Measurements from ENCODE around the gene HK3. TPM values are rescaled to one million over a fixed set of nuclear protein-coding genes. Genes with fewer than 3 reads are reported as not detected.

HK3 gene
- total RNA-seq (10 to 100 TPM; 29.0 to 97.0 TPM), polyA plus RNA-seq (ENCODE audit: insufficient read length in 6 of 6) (1 to 10 TPM in 4 of 6 donors, under 1 TPM in 2; 0.54 to 1.7 (median 1.4) TPM)
- long read RNA-seq, donor 1 = 0 reads
- long read RNA-seq, donor 2 = 0 reads
- long read RNA-seq, donor 3, partial matches to known transcripts = 0 of 1 reads
- long read RNA-seq, donor 3, other reads (novel, unspliced or antisense) = 0 of 1 reads
- long read RNA-seq, donor 4, partial matches to known transcripts = 5 of 7 reads
- long read RNA-seq, donor 4, other reads (novel, unspliced or antisense) = 1 of 7 reads
- long read RNA-seq, donor 5, partial matches to known transcripts = 0 of 1 reads
- long read RNA-seq, donor 5, other reads (novel, unspliced or antisense) = 0 of 1 reads
- long read RNA-seq, donor 6 = 0 reads
- long read RNA-seq, donor 7 = 0 reads
- long read RNA-seq, donor 8 = 0 reads
- long read RNA-seq, donor 9 = 0 reads
- long read RNA-seq, donor 10, partial matches to known transcripts = 5 of 10 reads
- long read RNA-seq, donor 10, other reads (novel, unspliced or antisense) = 3 of 10 reads
- long read RNA-seq, donor 11 = 0 reads
- long read RNA-seq, donor 12 = 0 reads

- Histone ChIP-seq H3K27me3 (no peaks in the 10 kb centered on the region), H3K4me1 (peaks cover 5 to 82% of the 10 kb centered on the region in 2 donors), H3K4me3 (peak within 1 kb of the TSS in 1 of 2 donors; percentile 53), H3K9me3 (no peaks in the 10 kb centered on the region), H3K36me3 (peaks cover 0 to 19% of the 10 kb centered on the region in 2 donors), H3K27ac (peak within 1 kb of the TSS; percentile 13 to 90)
- TF ChIP-seq CTCF (IDR thresholded peaks at IDR 0.05) = no peak
- intact Hi-C loops (cut with DNase I) = no loop called here
- ATAC-seq (peak; percentile 87), DNase-seq (peak in 2 of 4 donors; percentile 30 to 73)
These were observed at the start of gene HK3 for GRCh38 chr5:176899296-176899891. Gene HK3, minus strand, starts transcription at chr5:176899346. Its CDS starts 3,187 bp downstream, at chr5:176896159.

- DNase-seq = no peak
- Histone ChIP-seq H3K9me3 (no peaks in the 10 kb centered on the region), H3K4me3 (no peak overlapping the region), H3K27me3 (no peaks in the 10 kb centered on the region), H3K27ac (no peak overlapping the region), H3K36me3 (peaks cover 0 to 81% of the 10 kb centered on the region in 2 donors), H3K4me1 (no peaks in the 10 kb centered on the region)
- intact Hi-C loops (cut with DNase I) = no loop called here
- ATAC-seq = no peak
- TF ChIP-seq CTCF (IDR thresholded peaks at IDR 0.05) = no peak
These were observed 49.3 kb upstream of the HK3 start for GRCh38 chr5:176948458-176948857.

GRCh38 chr5:176947847-176948246, 48.7 kb upstream of the HK3 start:
- Histone ChIP-seq H3K27me3 (no peaks in the 10 kb centered on the region), H3K4me1 (no peaks in the 10 kb centered on the region), H3K9me3 (no peaks in the 10 kb centered on the region), H3K36me3 (peaks cover 0 to 83% of the 10 kb centered on the region in 2 donors), H3K4me3 (no peak overlapping the region), H3K27ac (no peak overlapping the region)
- ATAC-seq (peak; percentile 53), DNase-seq (no peak)
- TF ChIP-seq CTCF (IDR thresholded peaks at IDR 0.05) = no peak
- intact Hi-C loops (cut with DNase I) = no loop called here

GRCh38 chr5:176944268-176944667, 45.1 kb upstream of the HK3 start:
- Histone ChIP-seq H3K4me1 (no peaks in the 10 kb centered on the region), H3K4me3 (no peak overlapping the region), H3K9me3 (no peaks in the 10 kb centered on the region), H3K27me3 (no peaks in the 10 kb centered on the region), H3K36me3 (peaks cover 0 to 77% of the 10 kb centered on the region in 2 donors), H3K27ac (no peak overlapping the region)
- intact Hi-C loops (cut with DNase I) = no loop called here
- ATAC-seq (no peak), DNase-seq (no peak)
- no peak for TF ChIP-seq CTCF (IDR thresholded peaks at IDR 0.05)

- H3K4me3 ChIP-seq = no peak overlapping the region
- no peak overlapping the region for H3K27ac ChIP-seq
- TF ChIP-seq CTCF (IDR thresholded peaks at IDR 0.05) = no peak
- intact Hi-C loops (cut with DNase I) = no loop called here
- no peaks in the 10 kb centered on the region for H3K27me3 ChIP-seq
- H3K9me3 ChIP-seq = no peaks in the 10 kb centered on the region
- DNase-seq = no peak
- H3K4me1 ChIP-seq = no peaks in the 10 kb centered on the region
- ATAC-seq = no peak
- H3K36me3 ChIP-seq = peaks cover 0 to 79% of the 10 kb centered on the region in 2 donors
These were observed 44.7 kb upstream of the HK3 start for GRCh38 chr5:176943816-176944215.

Measured in left lung (tissue), 14 donors.